GM23338 (cell line): ENCODE measurements around the gene BCAS1. TPM values are rescaled to one million over a fixed set of nuclear protein-coding genes. Genes with fewer than 3 reads are reported as not detected.

ENCODE experiments used
- ATAC-seq: fragments of 200-7000 bp; cut with Tn5 transposase; 3 replicates; pipeline ENCODE4 v1.9.1; 2020
- DNase-seq: peaks from one replicate; pipeline ENCODE4 v3.0.0-alpha.2; 2015; ENCODE audit warnings: low spot score
- H2AFZ ChIP-seq: fragments of 200-600 bp; sonication (generic); 2 replicates; pipeline ENCODE4 v1.8.0; 2016; ENCODE audit warnings: antibody characterized with exemption, mild to moderate bottlenecking, moderate library complexity
- H3F3A ChIP-seq: fragments of 200-600 bp; sonication (generic); replicated peaks from 2 replicates; pipeline ENCODE4 v1.8.0; 2017; ENCODE audit warnings: antibody characterized with exemption, mixed run types, low read depth
- H3K27ac ChIP-seq: fragments of 200-600 bp; sonication (generic); 2 replicates; pipeline ENCODE4 v1.6.1; 2016; ENCODE audit warnings: low read depth
- H3K27me3 ChIP-seq: fragments of 200-600 bp; sonication (generic); 2 replicates; pipeline ENCODE4 v1.8.0; 2016; ENCODE audit warnings: mild to moderate bottlenecking, mixed run types, moderate library complexity; ENCODE audit not compliant: insufficient read depth
- H3K36me3 ChIP-seq: fragments of 200-600 bp; sonication (generic); 2 replicates; pipeline ENCODE4 v1.8.0; 2016; ENCODE audit warnings: mild to moderate bottlenecking; ENCODE audit not compliant: insufficient read depth
- H3K4me1 ChIP-seq: fragments of 200-600 bp; sonication (generic); 2 replicates; pipeline ENCODE4 v1.8.0; 2016; ENCODE audit warnings: mild to moderate bottlenecking, moderate library complexity; ENCODE audit not compliant: insufficient read depth
- H3K4me2 ChIP-seq: fragments of 200-600 bp; sonication (generic); 2 replicates; pipeline ENCODE4 v1.7.1; 2017; ENCODE audit warnings: mixed run types
- H3K4me3 ChIP-seq: fragments of 200-600 bp; sonication (generic); 2 replicates; pipeline ENCODE4 v1.6.1; 2016; ENCODE audit warnings: mixed run types
- H3K79me2 ChIP-seq: fragments of 200-600 bp; sonication (generic); replicated peaks from 2 replicates; pipeline ENCODE4 v1.8.0; 2017; ENCODE audit warnings: mild to moderate bottlenecking; ENCODE audit not compliant: insufficient read depth
- H3K9me2 ChIP-seq: fragments of 200-600 bp; sonication (generic); 2 replicates; pipeline ENCODE4 v1.8.0; 2017; ENCODE audit not compliant: insufficient read depth
- H4K20me1 ChIP-seq: fragments of 200-600 bp; sonication (generic); replicated peaks from 2 replicates; pipeline ENCODE4 v1.8.0; 2017; ENCODE audit warnings: mild to moderate bottlenecking; ENCODE audit not compliant: insufficient read depth
- H3K27ac Mint-ChIP-seq: 2 replicates; pipeline ENCODE4 v1.8.0; 2020; ENCODE audit warnings: inconsistent platforms, mild to moderate bottlenecking, moderate library complexity, mixed read lengths
- H3K27me3 Mint-ChIP-seq: 3 replicates; pipeline ENCODE4 v1.8.0; 2022; ENCODE audit warnings: low read depth, mild to moderate bottlenecking, moderate library complexity, mixed read lengths, inconsistent platforms; ENCODE audit not compliant: insufficient read depth, poor library complexity
- H3K36me3 Mint-ChIP-seq: 3 replicates; pipeline ENCODE4 v1.8.0; 2021; ENCODE audit warnings: low read depth, mild to moderate bottlenecking, inconsistent platforms, moderate library complexity, mixed read lengths
- H3K4me1 Mint-ChIP-seq: 3 replicates; pipeline ENCODE4 v1.8.0; 2020; ENCODE audit warnings: mild to moderate bottlenecking, inconsistent platforms, mixed read lengths
- H3K4me3 Mint-ChIP-seq: 3 replicates; pipeline ENCODE4 v1.8.0; 2021; ENCODE audit warnings: moderate library complexity, mild to moderate bottlenecking, inconsistent platforms, mixed read lengths
- H3K9me3 Mint-ChIP-seq: 3 replicates; pipeline ENCODE4 v1.8.0; 2020; ENCODE audit warnings: moderate library complexity, mild to moderate bottlenecking, inconsistent platforms, mixed read lengths
- CTCF ChIP-seq, 2 experiments: fragments of 200-600 bp in 1 of 2; sonication (generic) in 1 of 2; conservative IDR thresholded peaks; 2 replicates each; pipeline versions ENCODE4 v1.5.1 to v1.6.1; 2016 to 2017; ENCODE audit warnings: antibody characterized with exemption in 2 of 2, low read depth in 2 of 2, mild to moderate bottlenecking in 2 of 2, moderate library complexity in 1 of 2
- EZH2 ChIP-seq: fragments of 200-600 bp; sonication (generic); IDR thresholded peaks from one replicate; pipeline ENCODE4 v1.8.0; 2017; ENCODE audit warnings: antibody characterized with exemption, mild to moderate bottlenecking, low read depth; ENCODE audit not compliant: unreplicated experiment
- NANOG ChIP-seq: IDR thresholded peaks from 2 replicates; pipeline ENCODE4 v1.6.1; 2016; ENCODE audit warnings: antibody characterized with exemption, borderline replicate concordance
- ZNF114 ChIP-seq: fragments of 250-450 bp; sonication (Bioruptor Pico); IDR thresholded peaks from 2 replicates; pipeline ENCODE4 v1.5.0; 2020; ENCODE audit warnings: mild to moderate bottlenecking, moderate library complexity
- ZNF331 ChIP-seq: fragments of 250-450 bp; sonication (Bioruptor Pico); IDR thresholded peaks from 2 replicates; pipeline ENCODE4 v1.5.0; 2020; ENCODE audit warnings: low read depth, mild to moderate bottlenecking, moderate library complexity
- polyA plus RNA-seq: library from polyadenylated mRNA; unstranded; fragments of >200 nt; fragmentation: Nextera tagmentation; extraction: Ambion mirVana; gene quantifications from 2 replicates; pipeline ENCODE4 v1.2.1, GENCODE V29; 2016
- total RNA-seq: library from RNA; depleted of rRNA; stranded (reverse); fragments of >200 nt; shearing (Covaris generic); gene quantifications from 2 replicates; pipeline ENCODE4 v1.2.3, GENCODE V29; 2014
- TF ChIP-seq, protein P1 (sequence below): IDR thresholded peaks from 2 replicates; pipeline ENCODE4 v1.6.1; 2016; ENCODE audit warnings: antibody characterized with exemption
- TF ChIP-seq, protein P2 (sequence below): IDR thresholded peaks from one replicate; pipeline ENCODE4 v1.6.1; 2018; ENCODE audit warnings: antibody characterized with exemption; ENCODE audit not compliant: unreplicated experiment

Gene BCAS1
- total and polyA plus RNA-seq, 2 experiments from 2014 or later = 0.17 to 0.19 TPM

GRCh38 chr20:53905019-53905819 is 165.2 kb downstream of the BCAS1 start:
- DNase-seq = no peak
- TF ChIP-seq EZH2 = no peak
- TF ChIP-seq ZNF114 (CRISPR knock-in tag) = no peak
- no peak for TF ChIP-seq ZNF331
- peaks cover 31% of the 10 kb centered on the region for H3K4me1 ChIP-seq
- no peak overlapping the region for H3K4me3 ChIP-seq
- no peak for ATAC-seq
- H3K27me3 ChIP-seq = no peaks in the 10 kb centered on the region
- no peaks in the 10 kb centered on the region; the same call in 2 of the 3 replicates for H3K36me3 Mint-ChIP-seq
- no peaks in the 10 kb centered on the region for H3K36me3 ChIP-seq
- no peak overlapping the region for H3K27ac ChIP-seq
- H3K27me3 Mint-ChIP-seq = peaks cover 4% of the 10 kb centered on the region
- H2AFZ ChIP-seq = no peak overlapping the region
- no peaks in the 10 kb centered on the region; the same call in 1 of the 2 replicates for H3F3A ChIP-seq
- H3K27ac Mint-ChIP-seq = no peak overlapping the region
- H4K20me1 ChIP-seq = no peaks in the 10 kb centered on the region
- no peak overlapping the region for H3K4me2 ChIP-seq
- no peaks in the 10 kb centered on the region for H3K79me2 ChIP-seq
- H3K9me2 ChIP-seq = no peaks in the 10 kb centered on the region
- H3K9me3 Mint-ChIP-seq = peaks cover under 1% of the 10 kb centered on the region; the same call in 1 of the 3 replicates
- H3K4me3 Mint-ChIP-seq = no peak overlapping the region
- peaks cover 22% of the 10 kb centered on the region for H3K4me1 Mint-ChIP-seq

- Histone ChIP-seq H2AFZ (no peak overlapping the region), H3K9me2 (no peaks in the 10 kb centered on the region), H3K36me3 (no peaks in the 10 kb centered on the region), H3F3A (no peaks in the 10 kb centered on the region; the same call in 1 of the 2 replicates), H3K4me2 (no peak overlapping the region), H3K4me3 (no peak overlapping the region), H3K27ac (no peak overlapping the region), H4K20me1 (no peaks in the 10 kb centered on the region), H3K4me1 (peaks cover 41% of the 10 kb centered on the region), H3K27me3 (no peaks in the 10 kb centered on the region), H3K79me2 (no peaks in the 10 kb centered on the region)
- Mint-ChIP-seq H3K9me3 (no peaks in the 10 kb centered on the region), H3K27me3 (peaks cover 4% of the 10 kb centered on the region), H3K36me3 (no peaks in the 10 kb centered on the region), H3K27ac (no peak overlapping the region), H3K4me1 (peaks cover 28% of the 10 kb centered on the region), H3K4me3 (no peak overlapping the region)
- no peak for ATAC-seq
- TF ChIP-seq CTCF (conservative IDR thresholded peaks at IDR 0.05; ENCODE audit: low read depth in 2 of 2) (no peak), NANOG (no peak)
- TF ChIP-seq, protein P1, sequence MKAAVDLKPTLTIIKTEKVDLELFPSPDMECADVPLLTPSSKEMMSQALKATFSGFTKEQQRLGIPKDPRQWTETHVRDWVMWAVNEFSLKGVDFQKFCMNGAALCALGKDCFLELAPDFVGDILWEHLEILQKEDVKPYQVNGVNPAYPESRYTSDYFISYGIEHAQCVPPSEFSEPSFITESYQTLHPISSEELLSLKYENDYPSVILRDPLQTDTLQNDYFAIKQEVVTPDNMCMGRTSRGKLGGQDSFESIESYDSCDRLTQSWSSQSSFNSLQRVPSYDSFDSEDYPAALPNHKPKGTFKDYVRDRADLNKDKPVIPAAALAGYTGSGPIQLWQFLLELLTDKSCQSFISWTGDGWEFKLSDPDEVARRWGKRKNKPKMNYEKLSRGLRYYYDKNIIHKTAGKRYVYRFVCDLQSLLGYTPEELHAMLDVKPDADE = no peak
- TF ChIP-seq, protein P2, sequence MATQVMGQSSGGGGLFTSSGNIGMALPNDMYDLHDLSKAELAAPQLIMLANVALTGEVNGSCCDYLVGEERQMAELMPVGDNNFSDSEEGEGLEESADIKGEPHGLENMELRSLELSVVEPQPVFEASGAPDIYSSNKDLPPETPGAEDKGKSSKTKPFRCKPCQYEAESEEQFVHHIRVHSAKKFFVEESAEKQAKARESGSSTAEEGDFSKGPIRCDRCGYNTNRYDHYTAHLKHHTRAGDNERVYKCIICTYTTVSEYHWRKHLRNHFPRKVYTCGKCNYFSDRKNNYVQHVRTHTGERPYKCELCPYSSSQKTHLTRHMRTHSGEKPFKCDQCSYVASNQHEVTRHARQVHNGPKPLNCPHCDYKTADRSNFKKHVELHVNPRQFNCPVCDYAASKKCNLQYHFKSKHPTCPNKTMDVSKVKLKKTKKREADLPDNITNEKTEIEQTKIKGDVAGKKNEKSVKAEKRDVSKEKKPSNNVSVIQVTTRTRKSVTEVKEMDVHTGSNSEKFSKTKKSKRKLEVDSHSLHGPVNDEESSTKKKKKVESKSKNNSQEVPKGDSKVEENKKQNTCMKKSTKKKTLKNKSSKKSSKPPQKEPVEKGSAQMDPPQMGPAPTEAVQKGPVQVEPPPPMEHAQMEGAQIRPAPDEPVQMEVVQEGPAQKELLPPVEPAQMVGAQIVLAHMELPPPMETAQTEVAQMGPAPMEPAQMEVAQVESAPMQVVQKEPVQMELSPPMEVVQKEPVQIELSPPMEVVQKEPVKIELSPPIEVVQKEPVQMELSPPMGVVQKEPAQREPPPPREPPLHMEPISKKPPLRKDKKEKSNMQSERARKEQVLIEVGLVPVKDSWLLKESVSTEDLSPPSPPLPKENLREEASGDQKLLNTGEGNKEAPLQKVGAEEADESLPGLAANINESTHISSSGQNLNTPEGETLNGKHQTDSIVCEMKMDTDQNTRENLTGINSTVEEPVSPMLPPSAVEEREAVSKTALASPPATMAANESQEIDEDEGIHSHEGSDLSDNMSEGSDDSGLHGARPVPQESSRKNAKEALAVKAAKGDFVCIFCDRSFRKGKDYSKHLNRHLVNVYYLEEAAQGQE = no peak
- no peak for DNase-seq
Observed at GRCh38 chr20:53904261-53904660, 166.1 kb downstream of the BCAS1 start.
